Putamen (tissue), 1 donor: Measurements from ENCODE around the gene MYBPC1.
"Not testable (repeated sequence)": the region's sequence is repeated elsewhere in the genome, so short reads cannot be mapped to it uniquely, and the experiment has no call there.

Source experiments
- DNase-seq: peaks from one replicate; pipeline ENCODE4 v3.0.0-alpha.2; 2016; ENCODE audit warnings: low spot score

MYBPC1 gene

DNA sequence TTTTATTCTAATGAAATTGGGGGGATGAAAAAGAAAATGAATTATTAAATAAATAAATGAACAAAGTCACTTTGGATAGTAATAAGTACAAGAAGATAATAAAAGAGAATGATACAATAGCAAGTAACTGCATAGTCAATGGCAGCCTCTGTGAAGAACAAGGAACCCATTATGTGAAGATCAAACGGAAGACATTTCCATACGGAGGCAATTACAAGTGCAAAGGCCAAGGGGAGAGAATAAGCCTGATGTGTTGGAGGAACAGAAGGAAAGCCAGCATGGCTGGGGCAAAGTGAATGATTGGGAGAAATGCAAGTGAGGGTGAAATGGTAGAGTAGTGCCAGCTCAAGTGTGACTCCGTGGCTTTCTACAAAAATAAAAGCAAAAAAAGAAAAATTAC lies 58.7 kb downstream of the MYBPC1 start:
- no peak for DNase-seq

DNA sequence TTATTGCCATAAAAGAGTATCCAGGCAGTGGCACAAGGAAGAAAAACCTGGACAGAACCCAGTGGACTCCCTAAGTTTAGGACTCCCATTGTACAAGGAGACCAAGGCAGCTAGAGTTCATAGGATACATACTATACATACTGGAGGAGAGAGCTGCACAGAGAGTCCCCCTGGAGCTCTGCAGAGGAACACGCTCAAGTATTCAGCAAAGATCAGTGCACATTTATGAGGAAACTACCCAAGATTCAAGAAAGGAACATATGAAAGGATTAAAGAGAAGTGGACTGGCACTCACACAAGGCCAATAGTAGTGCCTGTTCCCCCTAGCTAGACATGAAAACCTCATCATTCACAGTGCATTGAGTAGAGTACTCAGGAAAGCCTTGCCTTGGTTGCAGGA lies 59.7 kb downstream of the MYBPC1 start:
- no peak for DNase-seq

DNA sequence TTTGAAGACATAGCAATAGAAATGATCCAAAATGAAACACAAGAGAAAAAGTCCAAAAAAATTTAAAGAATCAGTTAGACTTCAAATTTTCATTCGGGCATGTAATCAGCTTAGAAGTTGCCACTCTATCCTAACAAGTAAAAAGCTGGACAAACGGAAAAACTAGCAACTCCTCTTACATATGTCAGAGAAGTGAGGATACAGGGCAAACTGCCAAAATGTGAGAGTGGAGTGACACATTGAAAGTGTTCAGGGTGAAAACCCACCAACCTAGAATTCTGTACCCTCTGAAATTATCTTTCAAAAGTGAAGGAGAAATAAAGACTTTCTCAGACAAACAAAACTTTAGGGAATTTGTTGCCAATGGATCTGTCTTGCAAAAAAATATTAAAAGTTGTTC lies 60.6 kb downstream of the MYBPC1 start:
- DNase-seq = no peak

DNA sequence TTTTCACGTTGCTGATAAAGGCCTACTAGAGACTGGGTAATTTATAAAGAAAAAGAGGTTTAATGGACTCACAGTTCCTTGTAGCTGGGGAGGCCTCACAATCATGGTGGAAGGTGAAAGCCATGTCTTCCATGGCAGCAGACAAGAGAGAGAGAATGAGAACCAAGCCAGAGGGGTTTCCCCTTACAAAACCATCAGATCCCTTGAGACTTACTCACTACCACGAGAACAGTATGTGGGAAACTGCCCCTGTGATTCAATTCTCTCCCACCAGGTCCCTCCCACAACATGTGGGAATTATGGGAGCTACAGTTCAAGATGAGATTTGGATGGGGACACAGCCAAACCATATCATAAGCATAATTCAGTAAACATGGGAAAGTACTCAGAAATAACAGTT lies 65.9 kb downstream of the MYBPC1 start:
- DNase-seq = not testable (repeated sequence)

DNA sequence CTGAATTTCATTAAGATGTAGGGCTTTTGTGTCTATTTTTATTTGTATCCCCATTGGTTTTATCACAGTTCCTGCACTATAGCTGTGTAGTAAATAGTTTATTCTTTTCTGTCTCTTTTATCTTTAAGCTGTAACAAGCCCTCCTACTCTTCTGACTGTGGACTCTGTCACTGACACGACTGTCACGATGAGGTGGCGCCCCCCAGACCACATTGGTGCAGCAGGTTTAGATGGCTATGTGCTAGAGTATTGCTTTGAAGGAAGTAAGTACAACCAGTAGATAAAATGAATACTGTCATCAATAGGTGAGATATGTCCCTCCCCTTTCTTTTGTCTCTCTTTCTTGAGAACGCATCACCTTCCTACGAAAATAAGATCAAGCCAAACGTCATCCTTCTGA lies 68.5 kb downstream of the MYBPC1 start:
- no peak for DNase-seq

DNA sequence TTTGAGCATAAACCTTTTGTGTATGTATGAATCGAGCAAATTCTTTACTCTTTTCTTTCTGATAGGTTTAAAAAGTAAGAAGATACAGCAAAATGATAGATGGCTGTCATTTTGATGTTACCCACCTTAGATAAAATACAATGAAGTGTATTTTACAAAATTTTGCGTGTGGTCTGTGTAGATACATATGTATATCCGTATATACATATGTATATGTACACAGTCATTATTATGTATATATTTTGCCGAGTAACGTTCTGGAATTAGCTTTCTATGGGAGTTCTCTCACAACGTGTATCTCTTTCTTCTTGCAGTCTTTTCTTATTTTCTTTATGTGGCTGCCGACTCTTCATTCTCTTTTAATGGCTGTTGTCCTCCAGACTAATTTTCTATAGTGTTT lies 70.2 kb downstream of the MYBPC1 start:
- DNase-seq = no peak

DNA sequence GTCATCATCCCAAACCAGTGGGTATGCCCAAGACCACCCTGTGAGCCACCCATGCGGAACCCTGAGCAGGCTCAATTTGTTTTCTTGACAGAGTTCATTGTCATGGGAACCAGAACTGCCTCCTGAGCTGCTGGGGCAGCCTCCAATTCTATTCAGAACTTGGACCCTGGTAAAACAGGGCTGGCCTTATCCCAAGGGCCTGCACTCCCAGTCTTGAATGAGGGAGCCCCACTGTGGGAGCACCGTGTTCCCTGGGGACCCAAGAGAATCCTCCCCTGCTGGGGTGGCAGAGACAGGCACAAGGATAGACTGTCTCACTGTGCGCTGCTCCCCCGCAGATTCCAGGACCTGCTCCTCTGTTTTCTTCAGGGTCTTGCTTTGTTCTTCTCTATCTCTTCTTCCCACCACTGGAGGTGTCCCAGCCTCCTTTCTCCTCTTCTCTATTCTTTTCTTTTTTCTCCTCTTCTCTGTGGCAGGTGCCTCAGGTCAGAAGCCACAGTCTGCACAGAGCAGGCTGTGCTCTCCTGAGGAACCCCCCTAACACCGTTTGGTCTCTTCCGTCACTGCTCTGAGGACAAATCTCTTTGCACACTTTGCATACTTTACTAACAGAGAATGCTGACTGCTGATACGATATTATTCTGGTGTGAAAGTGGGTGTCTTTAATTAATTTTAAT lies 71.4 kb downstream of the MYBPC1 start:
- DNase-seq = peak; percentile 33

DNA sequence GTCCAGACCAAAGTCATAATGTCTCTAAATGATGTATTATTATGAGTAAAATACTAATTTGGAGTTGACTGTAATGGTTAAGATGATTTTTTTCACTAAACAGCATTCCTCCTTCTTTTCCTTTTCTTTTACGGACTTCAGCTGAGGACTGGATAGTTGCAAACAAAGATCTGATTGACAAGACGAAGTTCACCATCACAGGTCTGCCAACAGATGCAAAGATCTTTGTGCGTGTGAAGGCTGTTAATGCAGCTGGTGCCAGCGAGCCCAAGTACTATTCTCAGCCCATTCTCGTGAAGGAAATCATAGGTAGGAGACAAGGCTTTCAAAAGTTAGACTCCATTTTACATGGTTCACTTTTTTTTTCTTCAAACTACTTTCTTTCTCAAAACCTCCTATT lies 72.8 kb downstream of the MYBPC1 start:
- no peak for DNase-seq

DNA sequence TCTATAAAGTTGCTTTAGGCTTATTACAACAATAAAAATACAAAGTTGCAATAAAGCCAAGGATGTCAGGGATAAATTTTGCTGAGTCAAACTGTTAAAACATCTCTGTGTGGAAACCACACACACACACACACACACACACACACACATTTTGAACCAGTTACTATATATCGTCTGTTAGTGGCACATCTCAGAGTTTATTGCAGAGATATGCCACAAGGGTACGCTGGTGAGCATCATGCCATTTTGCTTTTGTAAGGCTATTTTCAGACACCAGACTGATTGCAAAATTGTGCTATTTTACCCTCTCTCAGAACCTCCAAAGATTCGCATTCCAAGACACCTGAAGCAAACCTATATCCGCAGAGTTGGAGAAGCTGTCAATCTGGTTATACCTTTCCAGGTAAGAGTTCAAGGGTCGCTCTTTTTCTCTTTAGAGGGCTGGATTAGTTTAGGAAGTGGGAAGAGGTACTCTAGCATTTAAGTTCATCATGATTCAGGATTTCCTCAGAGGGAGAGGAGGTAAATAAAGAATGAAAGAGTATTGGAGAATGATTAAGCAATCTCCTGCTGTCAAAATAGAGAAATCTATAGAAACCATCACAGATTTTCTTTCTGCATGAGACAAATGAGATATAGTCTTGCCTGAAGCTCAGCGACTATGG lies 75.4 kb downstream of the MYBPC1 start:
- no peak for DNase-seq

DNA sequence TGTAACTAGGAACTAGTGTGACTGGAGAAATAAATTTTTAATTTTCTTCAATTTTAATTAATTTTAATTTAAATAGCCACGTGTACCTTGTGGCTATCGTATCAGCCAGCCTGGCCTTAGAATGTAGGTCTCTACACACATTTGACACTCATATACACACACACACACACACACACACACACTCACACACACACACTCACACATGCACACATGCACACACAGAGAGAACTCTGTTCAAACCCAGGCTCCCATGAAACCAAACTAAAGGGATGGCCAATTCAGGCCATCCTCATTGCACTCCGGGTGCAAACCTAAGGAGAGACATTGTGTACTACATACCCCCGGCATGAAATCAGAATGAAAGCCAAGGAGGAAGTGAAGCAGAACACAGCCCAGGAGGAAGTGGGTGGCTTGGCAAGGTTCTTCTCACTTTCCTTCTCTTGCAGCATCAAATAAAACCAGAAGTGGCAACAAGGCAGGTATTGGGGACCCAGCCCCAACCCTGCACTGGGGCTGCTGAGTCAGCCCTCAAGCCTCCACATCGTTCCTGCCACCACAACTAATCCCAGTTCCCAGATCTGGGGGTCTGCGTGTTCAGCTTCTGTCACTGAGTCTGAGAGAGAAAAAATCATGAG lies 76.5 kb downstream of the MYBPC1 start:
- DNase-seq = no peak

DNA sequence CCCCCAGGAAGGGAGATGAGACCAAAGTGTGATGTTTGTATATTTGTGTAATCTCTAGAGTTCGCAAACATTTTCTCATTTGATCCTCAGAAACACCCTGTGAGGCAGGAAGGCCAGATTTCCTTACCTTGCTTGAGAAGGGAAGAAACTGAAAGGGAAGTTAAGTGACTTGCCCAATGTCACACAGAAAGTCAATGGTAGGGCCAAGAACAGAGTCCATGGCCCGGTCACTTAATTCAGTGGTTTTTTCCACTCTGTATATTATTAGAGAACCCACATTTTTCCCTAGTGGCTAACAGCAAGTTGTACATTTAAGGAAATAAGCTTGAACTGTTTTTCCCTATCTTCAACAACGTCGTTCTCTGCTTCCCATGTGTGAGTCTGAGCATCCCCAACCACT lies 77.1 kb downstream of the MYBPC1 start:
- no peak for DNase-seq

DNA sequence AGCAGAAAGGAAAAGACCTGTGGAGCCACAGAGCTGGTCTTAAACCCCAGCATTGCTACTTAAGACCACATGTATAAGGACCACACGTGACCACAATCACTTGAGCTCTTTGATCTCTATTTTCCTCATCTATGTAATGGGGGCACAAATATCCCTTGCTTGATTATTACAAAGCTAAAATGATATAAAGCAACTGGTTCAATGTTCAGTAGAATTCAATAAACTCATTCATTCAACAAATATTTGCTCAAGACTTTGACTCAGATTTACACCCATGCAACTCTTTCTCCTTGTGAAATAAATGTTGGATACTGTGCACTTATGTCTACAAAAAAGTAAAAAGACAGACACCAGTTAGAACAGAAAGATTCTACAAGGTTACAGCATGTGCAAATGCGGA lies 80.8 kb downstream of the MYBPC1 start:
- no peak for DNase-seq

DNA sequence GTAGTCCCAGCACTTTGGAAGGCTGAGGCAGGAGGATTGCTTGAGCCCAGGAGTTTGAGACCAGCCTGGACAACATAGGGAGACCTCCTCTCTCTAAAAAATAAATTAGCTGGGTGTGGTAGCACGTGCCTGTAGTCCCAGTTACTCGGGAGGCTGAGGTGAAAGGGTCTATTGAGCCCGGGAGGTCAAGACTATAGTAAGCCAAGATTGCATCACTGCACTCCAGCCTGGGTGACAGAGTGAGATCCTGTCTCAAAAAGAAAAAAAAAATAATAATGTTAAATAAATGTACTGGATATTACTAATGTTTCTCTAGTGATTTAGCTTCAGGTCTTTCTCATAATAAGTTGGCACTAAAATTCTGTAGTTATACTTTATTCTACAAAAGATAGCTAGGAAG lies 81.7 kb downstream of the MYBPC1 start:
- DNase-seq = not testable (repeated sequence)

DNA sequence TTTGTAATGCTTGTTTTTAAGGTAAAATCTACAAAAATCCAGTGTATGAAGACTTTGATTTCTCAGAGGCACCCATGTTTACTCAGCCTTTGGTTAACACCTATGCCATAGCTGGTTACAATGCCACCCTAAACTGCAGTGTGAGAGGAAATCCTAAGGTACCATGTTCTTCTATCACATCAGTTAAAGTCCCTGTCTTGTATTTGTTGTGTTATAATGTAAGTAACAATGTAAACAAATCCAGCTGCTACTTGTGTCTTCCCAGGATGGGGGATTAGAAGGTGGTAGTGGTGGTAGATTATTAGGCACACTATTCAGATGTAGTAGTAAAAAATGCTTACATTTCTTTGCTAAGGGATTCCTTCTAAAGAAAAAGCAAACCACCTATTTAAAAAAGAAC lies 83.3 kb downstream of the MYBPC1 start:
- DNase-seq = no peak

DNA sequence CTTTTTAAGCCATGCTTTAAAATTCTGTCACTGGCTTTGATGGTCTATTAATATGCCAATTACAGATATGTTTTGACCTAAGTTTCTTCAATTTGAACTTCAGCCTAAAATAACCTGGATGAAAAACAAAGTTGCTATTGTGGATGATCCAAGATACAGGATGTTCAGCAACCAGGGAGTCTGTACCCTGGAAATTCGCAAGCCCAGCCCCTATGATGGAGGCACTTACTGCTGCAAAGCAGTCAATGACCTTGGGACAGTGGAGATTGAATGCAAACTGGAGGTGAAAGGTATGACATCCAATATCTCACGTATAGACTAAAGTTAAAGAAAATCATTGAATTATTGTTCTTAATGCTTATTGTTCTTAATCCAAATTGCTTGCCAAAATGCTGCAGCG lies 85.5 kb downstream of the MYBPC1 start:
- DNase-seq = no peak

DNA sequence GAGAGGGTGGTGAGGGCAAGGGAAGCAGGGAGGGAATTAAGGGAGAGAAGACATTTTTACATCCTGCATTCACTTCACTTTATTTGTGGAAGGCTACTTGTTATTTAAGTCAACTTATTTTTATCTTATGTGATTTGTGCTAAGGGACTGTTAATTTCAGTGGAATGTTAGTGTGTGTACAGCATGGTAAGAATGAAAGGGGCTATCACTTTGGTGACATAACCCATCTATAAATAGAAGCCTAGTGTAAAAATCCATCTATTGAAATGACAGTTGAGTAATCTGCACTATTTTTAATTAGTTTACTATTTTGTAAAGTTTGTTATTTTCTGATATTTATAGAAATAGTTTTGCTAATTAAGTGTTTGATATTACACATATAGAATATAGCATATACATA lies 85.9 kb downstream of the MYBPC1 start:
- no peak for DNase-seq

DNA sequence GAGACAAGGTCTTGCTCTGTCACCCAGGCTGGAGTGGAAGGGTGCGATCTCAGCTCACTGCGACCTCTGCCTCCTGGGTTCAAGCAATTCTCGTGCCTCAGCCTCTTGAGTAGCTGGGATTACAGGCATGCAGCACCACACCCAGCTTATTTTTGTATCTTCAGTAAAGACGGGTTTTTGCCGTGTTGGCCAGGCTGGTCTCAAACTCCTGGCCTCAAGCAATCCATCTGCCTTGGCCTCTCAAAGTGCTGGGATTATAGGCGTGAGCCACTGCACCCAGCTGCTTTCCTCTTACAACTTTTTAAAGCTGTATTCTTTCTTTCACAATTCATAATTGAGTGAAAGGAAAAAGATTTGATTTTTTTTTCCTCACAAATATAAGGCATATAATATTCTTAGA lies 86.9 kb downstream of the MYBPC1 start:
- DNase-seq = not testable (repeated sequence)

DNA sequence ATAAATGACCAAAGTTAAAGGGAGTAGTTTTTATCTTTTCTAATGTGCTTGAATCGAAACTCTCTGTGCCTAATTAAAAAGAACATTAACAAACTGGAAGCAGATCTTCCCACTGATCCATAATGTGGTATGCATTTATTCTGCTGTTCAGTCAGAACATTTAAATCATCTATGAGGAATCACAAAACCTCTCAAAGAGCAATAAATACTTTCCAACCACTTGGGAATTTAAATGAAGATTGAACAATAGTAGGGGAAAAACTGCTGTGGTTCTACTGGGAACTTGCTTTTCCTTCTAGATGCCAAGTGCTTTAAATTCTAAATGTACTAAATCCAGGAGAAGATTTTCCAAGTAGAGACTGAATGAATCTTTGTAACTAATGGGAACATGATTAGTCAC lies 90.3 kb downstream of the MYBPC1 start:
- DNase-seq = peak; percentile 18

DNA sequence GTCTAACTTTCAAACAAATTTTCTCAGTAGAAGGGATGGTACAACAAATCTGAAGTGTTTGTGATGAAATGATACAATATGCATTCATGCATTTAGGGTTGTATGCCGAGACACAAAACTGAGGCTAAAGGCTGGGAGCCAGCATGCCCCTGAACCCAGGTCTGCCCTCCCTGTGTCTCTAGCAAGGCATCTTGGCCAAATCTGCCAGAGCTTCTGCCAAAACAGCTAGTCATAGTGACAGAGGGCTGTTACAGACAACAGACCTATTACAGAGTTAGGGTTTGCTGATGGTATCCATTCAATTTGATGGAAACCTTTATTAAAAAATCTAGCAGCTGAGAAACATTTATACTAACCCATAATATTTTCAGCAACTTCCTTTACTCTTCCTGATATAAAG lies 91.4 kb downstream of the MYBPC1 start:
- no peak for DNase-seq

DNA sequence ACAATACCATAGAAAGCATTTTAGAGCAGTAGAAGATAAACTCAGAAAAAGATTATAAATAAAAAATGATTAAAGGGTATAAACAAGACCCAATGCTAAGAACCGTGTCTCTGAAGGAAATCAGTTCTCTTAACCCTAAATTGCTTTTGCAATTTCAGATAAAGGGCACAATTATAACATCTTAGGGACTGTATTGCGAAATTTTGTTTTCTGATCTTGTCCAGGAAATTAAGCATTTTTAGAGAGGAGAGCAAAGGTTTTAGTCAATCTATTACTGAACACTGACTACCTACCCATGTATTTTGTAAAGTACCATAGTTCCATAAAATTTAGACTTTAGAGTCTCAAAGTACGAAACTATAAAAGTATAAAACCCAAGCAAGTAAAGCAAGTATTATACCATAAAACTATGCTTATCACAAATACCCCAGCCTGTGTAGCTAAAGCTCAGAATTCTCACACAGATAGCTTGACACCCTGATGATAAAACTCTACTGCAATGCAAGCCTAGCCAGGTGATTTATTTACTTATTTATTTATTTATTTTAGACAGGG lies 95.8 kb downstream of the MYBPC1 start:
- no peak for DNase-seq

DNA sequence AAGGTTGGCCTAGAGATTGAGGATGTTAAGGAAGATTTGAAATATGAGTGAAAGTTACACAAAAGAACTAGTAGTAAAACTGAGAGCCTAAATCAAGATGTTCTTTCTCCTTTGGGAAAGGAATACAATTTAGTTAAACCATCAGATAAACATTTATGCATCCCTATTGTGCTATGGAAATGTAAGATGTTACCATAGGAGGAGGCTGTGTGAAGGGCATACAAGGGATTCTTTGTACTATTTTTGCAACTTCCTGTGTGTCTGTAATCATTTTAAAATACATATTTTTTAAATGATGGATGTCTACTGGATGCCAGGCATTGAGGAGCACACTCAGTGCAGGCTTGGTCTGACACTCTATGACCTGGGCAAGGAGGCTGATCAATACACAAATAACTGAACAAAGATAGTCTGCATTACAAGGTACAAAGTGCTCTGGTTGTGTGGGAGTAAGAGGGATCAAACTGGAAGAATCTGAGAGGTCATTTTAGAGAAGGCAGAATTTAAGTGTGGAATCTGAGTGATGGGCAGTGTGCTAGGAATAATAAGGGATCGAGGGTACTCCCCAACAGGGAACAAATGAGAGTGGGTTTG lies 96.8 kb downstream of the MYBPC1 start:
- no peak for DNase-seq

DNA sequence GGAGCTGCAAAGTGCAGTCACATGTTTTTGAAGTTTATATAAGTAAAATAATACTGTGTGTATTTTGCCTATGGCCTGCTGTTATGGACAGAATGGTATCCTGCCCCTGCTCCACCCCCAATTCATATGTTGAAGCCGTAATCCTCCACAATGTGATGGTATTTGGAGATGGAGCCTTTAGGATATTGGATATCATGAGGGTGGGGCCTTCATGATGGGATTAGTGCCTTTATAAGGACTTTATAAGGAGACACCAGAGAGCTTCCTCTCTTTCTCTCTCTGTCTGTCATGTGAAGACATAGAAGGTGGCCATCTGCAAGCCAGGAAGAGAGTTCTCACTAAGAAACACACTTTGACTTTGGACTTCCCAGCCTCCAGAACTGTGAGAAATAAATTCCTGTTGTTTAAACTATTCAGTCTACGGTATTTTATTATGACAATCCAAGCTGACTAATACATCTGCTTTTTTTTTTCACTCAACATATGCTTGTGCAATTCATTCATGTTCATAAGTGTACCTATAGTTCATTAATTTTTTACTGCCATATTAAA lies 99.6 kb downstream of the MYBPC1 start:
- DNase-seq = no peak

DNA sequence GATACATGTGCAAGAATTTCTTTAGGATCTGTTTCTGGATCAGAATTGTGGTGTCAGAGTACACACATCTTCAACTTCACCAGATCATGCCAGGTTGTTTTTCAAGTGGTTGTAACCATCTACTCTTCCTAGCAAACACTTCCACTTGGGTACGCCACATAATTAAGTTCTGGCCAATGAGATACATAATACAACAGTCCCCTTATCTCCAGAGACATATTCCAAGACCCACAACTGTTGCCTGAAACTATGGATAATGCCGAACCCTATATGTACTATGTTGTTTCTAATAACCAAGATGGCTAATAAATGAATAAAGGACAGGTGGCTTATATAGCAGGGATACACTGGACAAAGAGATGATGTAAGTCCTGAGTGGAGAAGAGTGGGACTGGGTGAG lies 100.2 kb downstream of the MYBPC1 start:
- no peak for DNase-seq
